GM23248 (cell line): ENCODE measurements around the gene TRA2A.

Experiments used
- EZH2 ChIP-seq: fragments of 200-600 bp; sonication (generic); IDR thresholded peaks from 2 replicates; pipeline ENCODE4 v1.6.1; 2018; ENCODE audit warnings: antibody characterized with exemption, mild to moderate bottlenecking; ENCODE audit not compliant: insufficient read depth, poor library complexity, severe bottlenecking
- EZH2phosphoT487 ChIP-seq: fragments of 200-600 bp; sonication (generic); IDR thresholded peaks from 2 replicates; pipeline ENCODE4 v1.6.1; 2018; ENCODE audit warnings: antibody characterized with exemption, moderate library complexity, mild to moderate bottlenecking, low read depth; ENCODE audit not compliant: insufficient read depth

GRCh38 chr7:23546897-23547572 is 15.3 kb upstream of the TRA2A start:
- TF ChIP-seq EZH2phosphoT487: no peak
- TF ChIP-seq EZH2: no peak
